Measurements from ENCODE around the gene NCKAP5.

DNA sequence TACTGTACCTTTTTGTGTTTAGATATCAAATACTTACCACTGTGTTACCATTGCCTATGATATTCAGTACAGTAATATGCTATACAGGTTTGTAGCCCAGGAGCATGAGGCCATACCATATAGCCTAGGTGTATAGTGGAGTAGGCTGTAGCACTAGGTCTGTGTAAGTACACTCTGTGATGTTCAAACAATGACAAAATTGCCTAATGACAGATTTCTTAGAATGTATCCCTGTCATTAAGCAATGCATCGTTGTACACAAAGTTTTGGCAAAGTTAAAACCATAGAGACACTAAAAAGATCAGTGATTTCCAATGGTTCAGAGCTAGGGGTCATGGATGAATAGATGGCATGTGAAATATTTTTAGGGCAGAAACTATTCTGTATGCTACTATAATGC, 415.5 kb downstream of the NCKAP5 start:
- TF ChIP-seq, protein P1, sequence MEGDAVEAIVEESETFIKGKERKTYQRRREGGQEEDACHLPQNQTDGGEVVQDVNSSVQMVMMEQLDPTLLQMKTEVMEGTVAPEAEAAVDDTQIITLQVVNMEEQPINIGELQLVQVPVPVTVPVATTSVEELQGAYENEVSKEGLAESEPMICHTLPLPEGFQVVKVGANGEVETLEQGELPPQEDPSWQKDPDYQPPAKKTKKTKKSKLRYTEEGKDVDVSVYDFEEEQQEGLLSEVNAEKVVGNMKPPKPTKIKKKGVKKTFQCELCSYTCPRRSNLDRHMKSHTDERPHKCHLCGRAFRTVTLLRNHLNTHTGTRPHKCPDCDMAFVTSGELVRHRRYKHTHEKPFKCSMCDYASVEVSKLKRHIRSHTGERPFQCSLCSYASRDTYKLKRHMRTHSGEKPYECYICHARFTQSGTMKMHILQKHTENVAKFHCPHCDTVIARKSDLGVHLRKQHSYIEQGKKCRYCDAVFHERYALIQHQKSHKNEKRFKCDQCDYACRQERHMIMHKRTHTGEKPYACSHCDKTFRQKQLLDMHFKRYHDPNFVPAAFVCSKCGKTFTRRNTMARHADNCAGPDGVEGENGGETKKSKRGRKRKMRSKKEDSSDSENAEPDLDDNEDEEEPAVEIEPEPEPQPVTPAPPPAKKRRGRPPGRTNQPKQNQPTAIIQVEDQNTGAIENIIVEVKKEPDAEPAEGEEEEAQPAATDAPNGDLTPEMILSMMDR (IDR thresholded peaks at IDR 0.05; ENCODE audit: low read depth, low read length, missing input control): no peak
- TF ChIP-seq FOXA1 (IDR thresholded peaks at IDR 0.05) (no peak), RAD21 (IDR thresholded peaks at IDR 0.05) (peak in 1 of 2 donors; percentile 35), FOXA2 (IDR thresholded peaks at IDR 0.05) (peak; percentile 43), JUND (IDR thresholded peaks at IDR 0.05) (no peak), REST (IDR thresholded peaks at IDR 0.05) (no peak), SP1 (IDR thresholded peaks at IDR 0.05) (peak; percentile 20), YY1 (IDR thresholded peaks at IDR 0.05) (no peak), HNF4G (IDR thresholded peaks at IDR 0.05) (no peak), TAF1 (conservative IDR thresholded peaks at IDR 0.05) (no peak), RXRA (IDR thresholded peaks at IDR 0.05) (peak; percentile 30 to 47)
- TF ChIP-seq, protein P2, sequence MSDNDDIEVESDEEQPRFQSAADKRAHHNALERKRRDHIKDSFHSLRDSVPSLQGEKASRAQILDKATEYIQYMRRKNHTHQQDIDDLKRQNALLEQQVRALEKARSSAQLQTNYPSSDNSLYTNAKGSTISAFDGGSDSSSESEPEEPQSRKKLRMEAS (IDR thresholded peaks at IDR 0.05): no peak
- TF ChIP-seq, protein P3, sequence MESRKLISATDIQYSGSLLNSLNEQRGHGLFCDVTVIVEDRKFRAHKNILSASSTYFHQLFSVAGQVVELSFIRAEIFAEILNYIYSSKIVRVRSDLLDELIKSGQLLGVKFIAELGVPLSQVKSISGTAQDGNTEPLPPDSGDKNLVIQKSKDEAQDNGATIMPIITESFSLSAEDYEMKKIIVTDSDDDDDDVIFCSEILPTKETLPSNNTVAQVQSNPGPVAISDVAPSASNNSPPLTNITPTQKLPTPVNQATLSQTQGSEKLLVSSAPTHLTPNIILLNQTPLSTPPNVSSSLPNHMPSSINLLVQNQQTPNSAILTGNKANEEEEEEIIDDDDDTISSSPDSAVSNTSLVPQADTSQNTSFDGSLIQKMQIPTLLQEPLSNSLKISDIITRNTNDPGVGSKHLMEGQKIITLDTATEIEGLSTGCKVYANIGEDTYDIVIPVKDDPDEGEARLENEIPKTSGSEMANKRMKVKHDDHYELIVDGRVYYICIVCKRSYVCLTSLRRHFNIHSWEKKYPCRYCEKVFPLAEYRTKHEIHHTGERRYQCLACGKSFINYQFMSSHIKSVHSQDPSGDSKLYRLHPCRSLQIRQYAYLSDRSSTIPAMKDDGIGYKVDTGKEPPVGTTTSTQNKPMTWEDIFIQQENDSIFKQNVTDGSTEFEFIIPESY (IDR thresholded peaks at IDR 0.05): no peak
